IMR-90 (cell line): ENCODE results near the gene PRR36. TPM values are rescaled to one million over a fixed set of nuclear protein-coding genes. Genes with fewer than 3 reads are reported as not detected.

Experiments
- ATAC-seq: fragments of 200-7000 bp; cut with Tn5 transposase; 2 replicates; pipeline ENCODE4 v1.9.1; 2020; ENCODE audit warnings: low read depth, mild to moderate bottlenecking, moderate library complexity
- BruUV-seq: library from RNA; stranded (reverse); fragments of 400-500 nt; replicated peaks from 2 replicates; lab custom pipeline; 2021; lab: Mats Ljungman, UMichigan
- CTCF ChIA-PET: fragments of 300-600 bp; formaldehyde crosslinking; extraction: SDS; loops from one replicate; lab custom pipeline; 2021; ENCODE audit warnings: antibody characterized with exemption; lab: Yijun Ruan, JAX
- POLR2A ChIA-PET: fragments of 300-600 bp; sonication (Branson Sonifier 250); formaldehyde crosslinking; loops from one replicate; lab custom pipeline; 2022; ENCODE audit warnings: antibody characterized with exemption; ENCODE audit not compliant: unreplicated experiment; lab: Charles Lee
- DNase-seq: peaks from one replicate; pipeline ENCODE4 v3.0.0; 2013
- H2AFZ ChIP-seq: replicated peaks from 2 replicates; pipeline ENCODE3; 2013; ENCODE audit warnings: low read length, mild to moderate bottlenecking; ENCODE audit not compliant: poor library complexity
- H2AK5ac ChIP-seq: 2 replicates; pipeline ENCODE4 v1.6.1; 2013; ENCODE audit warnings: low read depth, low read length, inconsistent platforms
- H2AK9ac ChIP-seq: replicated peaks from 2 replicates; pipeline ENCODE3; 2013; ENCODE audit warnings: mild to moderate bottlenecking, low read depth, low read length, moderate library complexity; ENCODE audit not compliant: poor library complexity
- H2BK120ac ChIP-seq: 2 replicates; pipeline ENCODE4 v1.6.1; 2013; ENCODE audit warnings: low read depth, low read length, inconsistent platforms
- H2BK15ac ChIP-seq: 3 replicates; pipeline ENCODE4 v1.6.1; 2013; ENCODE audit warnings: low read depth, low read length, inconsistent platforms
- H2BK20ac ChIP-seq: 2 replicates; pipeline ENCODE4 v1.6.1; 2013; ENCODE audit warnings: low read depth, mild to moderate bottlenecking, inconsistent platforms, low read length, moderate library complexity
- H2BK5ac ChIP-seq: 2 replicates; pipeline ENCODE4 v1.6.1; 2013; ENCODE audit warnings: mild to moderate bottlenecking, low read depth, low read length, inconsistent platforms; ENCODE audit not compliant: poor library complexity, severe bottlenecking
- H3K14ac ChIP-seq: replicated peaks from 2 replicates; pipeline ENCODE4 v1.6.1; 2013; ENCODE audit warnings: low read depth, low read length, inconsistent platforms
- H3K18ac ChIP-seq: 2 replicates; pipeline ENCODE4 v1.6.1; 2013; ENCODE audit warnings: low read depth, low read length, control low read depth
- H3K23ac ChIP-seq: 2 replicates; pipeline ENCODE4 v1.6.1; 2013; ENCODE audit warnings: low read depth, low read length, inconsistent platforms
- H3K27ac ChIP-seq: 2 replicates; pipeline ENCODE4 v1.5.1; 2013; ENCODE audit warnings: mild to moderate bottlenecking, control low read depth, low read length; ENCODE audit not compliant: insufficient read depth
- H3K27me3 ChIP-seq: 2 replicates; pipeline ENCODE4 v1.6.1; 2013; ENCODE audit warnings: low read length; ENCODE audit not compliant: control insufficient read depth, insufficient read depth
- H3K36me3 ChIP-seq: 2 replicates; pipeline ENCODE4 v1.6.1; 2013; ENCODE audit warnings: low read length, mixed read lengths; ENCODE audit not compliant: control insufficient read depth, insufficient read depth
- H3K4ac ChIP-seq: 2 replicates; pipeline ENCODE4 v1.6.1; 2013; ENCODE audit warnings: low read depth, low read length, inconsistent platforms
- H3K4me1 ChIP-seq: 2 replicates; pipeline ENCODE4 v1.6.1; 2013; ENCODE audit warnings: low read length, mixed read lengths; ENCODE audit not compliant: control insufficient read depth, insufficient read depth
- H3K4me2 ChIP-seq: 2 replicates; pipeline ENCODE4 v1.6.1; 2013; ENCODE audit warnings: low read depth, mild to moderate bottlenecking, control low read depth, low read length, moderate library complexity
- H3K4me3 ChIP-seq: 2 replicates; pipeline ENCODE4 v1.5.1; 2013; ENCODE audit warnings: low read depth, mild to moderate bottlenecking, control low read depth, low read length, moderate library complexity; ENCODE audit not compliant: insufficient read depth
- H3K56ac ChIP-seq: 2 replicates; pipeline ENCODE4 v1.6.1; 2013; ENCODE audit warnings: low read length, inconsistent platforms; ENCODE audit not compliant: insufficient read depth; ENCODE audit errors: extremely low read depth
- H3K79me1 ChIP-seq, 2 experiments: 2 replicates each; pipeline ENCODE4 v1.6.1; 2013; ENCODE audit warnings: low read length in 2 of 2, inconsistent platforms in 1 of 2, low read depth in 1 of 2
- H3K9ac ChIP-seq: 2 replicates; pipeline ENCODE4 v1.6.1; 2013; ENCODE audit warnings: low read depth, low read length, control low read depth
- H3K9me1 ChIP-seq: 2 replicates; pipeline ENCODE4 v1.6.1; 2013; ENCODE audit warnings: low read length, inconsistent platforms; ENCODE audit not compliant: insufficient read depth
- H3K9me3 ChIP-seq: 2 replicates; pipeline ENCODE4 v1.6.1; 2013; ENCODE audit warnings: low read length; ENCODE audit not compliant: control insufficient read depth, insufficient read depth
- H4K20me1 ChIP-seq: 2 replicates; pipeline ENCODE4 v1.6.1; 2013; ENCODE audit warnings: low read length, inconsistent platforms; ENCODE audit not compliant: insufficient read depth
- H4K5ac ChIP-seq: 2 replicates; pipeline ENCODE4 v1.6.1; 2013; ENCODE audit warnings: mild to moderate bottlenecking, low read depth, low read length, control low read depth
- H4K8ac ChIP-seq, 2 experiments: 2 replicates each; pipeline ENCODE4 v1.6.1; 2013; ENCODE audit warnings: low read depth in 2 of 2, low read length in 2 of 2, control low read depth in 1 of 2, inconsistent platforms in 1 of 2
- H4K91ac ChIP-seq: 2 replicates; pipeline ENCODE4 v1.6.1; 2013; ENCODE audit warnings: low read depth, low read length, inconsistent platforms; ENCODE audit not compliant: insufficient read depth
- CEBPB ChIP-seq: IDR thresholded peaks from 2 replicates; pipeline ENCODE4 v1.6.1; 2012; ENCODE audit warnings: low read depth, low read length, improper control_type of control experiment
- POLR2A ChIP-seq: IDR thresholded peaks from 2 replicates; pipeline ENCODE4 v1.6.1; 2012; ENCODE audit warnings: mild to moderate bottlenecking, low read depth, low read length
- RAD21 ChIP-seq: IDR thresholded peaks from 2 replicates; pipeline ENCODE4 v1.6.1; 2012; ENCODE audit warnings: low read length, improper control_type of control experiment
- SMC3 ChIP-seq: fragments of 150-350 bp; IDR thresholded peaks from 2 replicates; pipeline ENCODE4 v1.6.1; 2016; ENCODE audit warnings: low read depth, mild to moderate bottlenecking, antibody characterized with exemption, low read length, moderate library complexity
- USF2 ChIP-seq: fragments of 150-350 bp; IDR thresholded peaks from 2 replicates; pipeline ENCODE4 v1.6.1; 2017; ENCODE audit warnings: mild to moderate bottlenecking, antibody characterized with exemption, low read length, low read depth
- WGBS, 2 experiments: methylation state at CpG; one replicate each; pipeline versions ENCODE4 v1.1.5 to v1.1.7; 2013; ENCODE audit warnings: missing lambda C conversion rate in 2 of 2; ENCODE audit not compliant: insufficient read length in 1 of 2; ENCODE audit errors: extremely low coverage in 2 of 2; 5-methylcytosine and 5-hydroxymethylcytosine counted together
- dilution Hi-C: fragments of 300-500 bp; cut with HindIII; formaldehyde crosslinking; loops from one replicate; pipeline ENCODE4 v1.14.3; 2018; ENCODE audit warnings: low sequenced_read_pairs; ENCODE audit not compliant: unreplicated experiment
- in situ Hi-C: fragments of 300-500 bp; cut with MboI; formaldehyde crosslinking; loops from 3 replicates; pipeline ENCODE4 v1.14.3; 2019; ENCODE audit warnings: low sequenced_read_pairs, inconsistent platforms, mixed read lengths
- intact Hi-C: fragments of 100-400 bp; cut with micrococcal nuclease; formaldehyde crosslinking; loops from 2 replicates; pipeline ENCODE4 v1.10.0; 2022
- polyA plus RNA-seq, 3 experiments: library from polyadenylated mRNA; depleted of rRNA; stranded (reverse); fragments of >200 nt; gene quantifications; 2 replicates each; pipeline ENCODE4 v1.2.3, GENCODE V29; 2012; ENCODE audit warnings: low replicate concordance in 1 of 3
- total RNA-seq: library from RNA; depleted of rRNA; stranded (reverse); fragments of >200 nt; gene quantifications from 2 replicates; pipeline ENCODE4 v1.2.3, GENCODE V29; 2012

Gene PRR36
- total and polyA plus RNA-seq, 2 of the 4 experiments (the other 2 are of a cell fraction): 0.02 TPM; not detected in 1

GRCh38 chr19:7905859-7906258, 31.7 kb upstream of the PRR36 start:
- H2AK5ac ChIP-seq: no peak overlapping the region
- peaks cover 50% of the 10 kb centered on the region for H4K20me1 ChIP-seq
- H3K18ac ChIP-seq: no peak overlapping the region
- in situ Hi-C loops (no loop called here), intact Hi-C loops (no loop called here), dilution Hi-C loops (no loop called here)
- CTCF ChIA-PET: no interaction called here
- peaks cover 10% of the 10 kb centered on the region for H3K4me1 ChIP-seq
- peaks cover 14 to 52% of the 10 kb centered on the region in 2 experiments; a peak in 3 of 4 replicates for H3K79me1 ChIP-seq
- TF ChIP-seq CEBPB: no peak
- TF ChIP-seq POLR2A: no peak
- no peak for TF ChIP-seq USF2
- no peak for TF ChIP-seq SMC3
- no peak for TF ChIP-seq RAD21
- POLR2A ChIA-PET: no interaction called here
- no peak overlapping the region for H3K4me2 ChIP-seq
- H2BK20ac ChIP-seq: no peak overlapping the region
- H3K27ac ChIP-seq: no peak overlapping the region
- H2BK5ac ChIP-seq: no peak overlapping the region
- no peak overlapping the region for H3K9ac ChIP-seq
- H3K9me3 ChIP-seq: no peaks in the 10 kb centered on the region
- H3K36me3 ChIP-seq: peaks cover 19% of the 10 kb centered on the region
- no peak overlapping the region for H2BK15ac ChIP-seq
- H4K91ac ChIP-seq: no peak overlapping the region
- no peak for DNase-seq
- H3K23ac ChIP-seq: no peak overlapping the region
- BruUV-seq: no TSS peak
- H3K4ac ChIP-seq: no peak overlapping the region
- H2AFZ ChIP-seq: no peak overlapping the region
- H3K56ac ChIP-seq: no peak overlapping the region
- no peaks in the 10 kb centered on the region for H3K27me3 ChIP-seq
- H3K9me1 ChIP-seq: peaks cover 11% of the 10 kb centered on the region
- no peak overlapping the region for H4K8ac ChIP-seq
- no peak overlapping the region for H2AK9ac ChIP-seq
- no peak overlapping the region for H3K4me3 ChIP-seq
- WGBS, 2 experiments: 100% methylated on average over 1 of the region's 10 CpGs; no CpG with 5 or more reads in 1 of the 2 experiments
- no peak overlapping the region for H2BK120ac ChIP-seq
- H4K5ac ChIP-seq: no peak overlapping the region
- H3K14ac ChIP-seq: no peak overlapping the region
- ATAC-seq: no peak
